Body of pancreas (tissue), 4 donors: ENCODE data around the gene NOP14. TPM values are rescaled to one million over a fixed set of nuclear protein-coding genes. Genes with fewer than 3 reads are reported as not detected.
"Not testable (repeated sequence)": the region's sequence is repeated elsewhere in the genome, so short reads cannot be mapped to it uniquely, and the experiment has no call there.

Experiments
- ATAC-seq: fragments of 150-250 bp; one replicate; pipeline ENCODE4 v1.9.1; 2016
- DNase-seq, 4 donors: peaks; one replicate each; pipeline ENCODE4 v3.0.0-alpha.2; 2019
- H3K27ac ChIP-seq, 4 donors: fragments of 200-600 bp; sonication (generic); 1 replicate in 3 of 4; 2 replicates in 1 of 4; pipeline versions ENCODE4 v1.5.1 to v1.6.1; 2016 to 2019; ENCODE audit warnings: mild to moderate bottlenecking in 1 of 4, mixed read lengths in 1 of 4, moderate library complexity in 1 of 4
- H3K27me3 ChIP-seq, 2 donors: fragments of 200-600 bp; sonication (generic); one replicate each; pipeline ENCODE4 v1.6.0; 2016; ENCODE audit warnings: mild to moderate bottlenecking in 1 of 2
- H3K36me3 ChIP-seq, 2 donors: fragments of 200-600 bp; sonication (generic); replicated peaks in 1 of 2; 2 replicates each; pipeline ENCODE4 v1.5.1; 2016; ENCODE audit warnings: low read depth in 2 of 2; ENCODE audit not compliant: insufficient read depth in 1 of 2
- H3K4me1 ChIP-seq: fragments of 200-600 bp; sonication (generic); one replicate; pipeline ENCODE4 v1.6.0; 2016
- H3K4me3 ChIP-seq, 2 donors: fragments of 200-600 bp; sonication (generic); 1 replicate in 1 of 2; 2 replicates in 1 of 2; pipeline ENCODE4 v1.5.1; 2016 to 2019
- H3K9me3 ChIP-seq, 3 donors: fragments of 200-600 bp; sonication (generic); 1 replicate in 2 of 3; 2 replicates in 1 of 3; pipeline ENCODE4 v1.5.1; 2016
- POLR2A ChIP-seq, 3 donors: fragments of 450-650 bp; IDR thresholded peaks; one replicate each; pipeline ENCODE4 v1.6.1; 2016; ENCODE audit warnings: antibody characterized with exemption in 3 of 3, mild to moderate bottlenecking in 2 of 3
- WGBS, 2 donors: methylation state at CpG; one replicate each; pipeline ENCODE4 v1.1.5; 2017; 5-methylcytosine and 5-hydroxymethylcytosine counted together
- intact Hi-C: fragments of 100-400 bp; cut with DNase I; formaldehyde crosslinking; loops from one replicate; pipeline ENCODE4 v1.15.1; 2023
- total RNA-seq, 2 donors: library from RNA; depleted of rRNA; stranded (reverse); fragments of >200 nt; gene quantifications; one replicate each; pipeline ENCODE4 v1.1.0, GENCODE V29; 2016
- TF ChIP-seq, protein P1 (sequence below), 7 experiments: fragments of 450-650 bp in 4 of 7; fragments of 200-600 bp in 3 of 7; sonication (generic) in 3 of 7; IDR thresholded peaks; one replicate each; pipeline ENCODE4 v1.5.1; 2016 to 2019; ENCODE audit warnings: antibody characterized with exemption in 7 of 7

Gene NOP14
- total RNA-seq, 2 donors from 2014 or later = 20.0 to 20.1 TPM

DNA sequence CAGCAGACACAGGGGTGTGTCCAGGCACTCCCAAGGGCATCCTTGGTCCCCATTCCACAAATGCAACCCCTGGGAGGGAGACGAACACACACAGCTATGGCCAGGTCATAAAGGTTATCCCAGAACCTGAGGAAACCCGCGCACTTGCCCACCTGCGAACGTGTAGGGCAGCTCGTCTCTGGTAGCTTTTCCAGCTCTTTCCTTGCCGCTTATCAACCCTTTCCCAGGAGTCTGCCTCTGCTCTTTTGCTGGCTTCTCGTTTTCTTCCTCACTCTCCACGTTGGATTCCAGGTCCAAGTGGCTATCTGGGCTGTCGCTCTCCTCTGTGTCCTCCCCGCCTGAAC is 13.5 kb downstream of the NOP14 start:
- H3K27ac ChIP-seq = no peak overlapping the region
- H3K4me3 ChIP-seq = no peak overlapping the region
- no peaks in the 10 kb centered on the region for H3K9me3 ChIP-seq
- H3K36me3 ChIP-seq = peaks cover 24 to 56% of the 10 kb centered on the region in 2 donors
- ATAC-seq (no peak), DNase-seq (no peak)
- H3K27me3 ChIP-seq = no peaks in the 10 kb centered on the region
- WGBS, 2 donors = 93 to 96% methylated on average over 11 of the region's 11 CpGs
- no peak for TF ChIP-seq POLR2A (IDR thresholded peaks at IDR 0.05)
- TF ChIP-seq, protein P1, sequence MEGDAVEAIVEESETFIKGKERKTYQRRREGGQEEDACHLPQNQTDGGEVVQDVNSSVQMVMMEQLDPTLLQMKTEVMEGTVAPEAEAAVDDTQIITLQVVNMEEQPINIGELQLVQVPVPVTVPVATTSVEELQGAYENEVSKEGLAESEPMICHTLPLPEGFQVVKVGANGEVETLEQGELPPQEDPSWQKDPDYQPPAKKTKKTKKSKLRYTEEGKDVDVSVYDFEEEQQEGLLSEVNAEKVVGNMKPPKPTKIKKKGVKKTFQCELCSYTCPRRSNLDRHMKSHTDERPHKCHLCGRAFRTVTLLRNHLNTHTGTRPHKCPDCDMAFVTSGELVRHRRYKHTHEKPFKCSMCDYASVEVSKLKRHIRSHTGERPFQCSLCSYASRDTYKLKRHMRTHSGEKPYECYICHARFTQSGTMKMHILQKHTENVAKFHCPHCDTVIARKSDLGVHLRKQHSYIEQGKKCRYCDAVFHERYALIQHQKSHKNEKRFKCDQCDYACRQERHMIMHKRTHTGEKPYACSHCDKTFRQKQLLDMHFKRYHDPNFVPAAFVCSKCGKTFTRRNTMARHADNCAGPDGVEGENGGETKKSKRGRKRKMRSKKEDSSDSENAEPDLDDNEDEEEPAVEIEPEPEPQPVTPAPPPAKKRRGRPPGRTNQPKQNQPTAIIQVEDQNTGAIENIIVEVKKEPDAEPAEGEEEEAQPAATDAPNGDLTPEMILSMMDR (IDR thresholded peaks at IDR 0.05) = no peak
- intact Hi-C loops = no loop called here
- no peaks in the 10 kb centered on the region for H3K4me1 ChIP-seq

DNA sequence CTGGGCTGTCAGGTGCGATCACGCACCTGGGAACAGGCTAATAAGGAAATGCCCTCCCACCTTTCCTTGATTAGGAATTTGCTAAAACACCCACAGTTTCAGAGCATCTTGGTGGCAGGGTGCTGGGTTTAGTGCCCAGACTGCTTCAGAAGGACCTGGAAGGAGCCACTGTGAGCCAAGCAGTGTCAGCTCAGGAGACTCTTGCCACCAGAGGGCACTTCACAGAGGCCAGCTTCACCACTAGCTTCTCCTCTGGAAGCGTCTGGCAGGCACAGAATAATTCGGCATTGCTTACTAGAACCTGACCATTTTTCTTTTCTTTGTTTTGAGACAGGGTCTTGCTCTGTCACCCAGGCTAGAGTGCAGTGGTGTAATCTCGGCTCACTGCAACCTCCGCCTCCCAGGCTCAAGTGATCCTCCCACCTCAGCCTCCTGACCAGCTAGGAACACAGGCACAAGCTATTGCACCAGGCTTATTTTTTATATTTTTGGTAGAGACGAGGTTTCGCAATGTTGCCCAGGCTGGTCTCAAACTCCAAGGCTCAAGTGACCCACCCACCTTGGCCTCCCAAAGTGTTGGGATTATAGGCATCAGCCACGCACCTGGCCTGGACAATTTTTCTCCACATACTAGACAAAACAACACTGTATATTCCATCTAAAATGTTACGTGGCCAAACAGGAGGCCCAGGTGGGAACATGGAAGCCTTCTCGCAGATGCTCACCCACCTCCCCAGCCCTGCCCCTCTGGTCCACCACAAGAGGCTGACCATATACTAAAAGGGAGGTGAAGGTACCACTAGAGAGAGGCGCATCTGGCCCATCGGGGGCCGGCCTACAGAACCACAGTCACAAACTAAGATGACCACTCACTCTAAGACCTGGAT is 14.1 kb downstream of the NOP14 start:
- Histone ChIP-seq H3K27ac (no peak overlapping the region), H3K4me1 (no peaks in the 10 kb centered on the region), H3K4me3 (no peak overlapping the region), H3K9me3 (no peaks in the 10 kb centered on the region), H3K36me3 (peaks cover 24 to 56% of the 10 kb centered on the region in 2 donors), H3K27me3 (no peaks in the 10 kb centered on the region)
- no peak for ATAC-seq
- DNase-seq = peak in 2 of 4 donors; percentile 50 to 61
- intact Hi-C loops = no loop called here
- WGBS, 2 donors = 83 to 91% methylated on average over 14 of the region's 14 CpGs
- TF ChIP-seq POLR2A (IDR thresholded peaks at IDR 0.05) = no peak
- TF ChIP-seq, protein P1 (IDR thresholded peaks at IDR 0.05) = peak; percentile 17 to 42 (median 32)

DNA sequence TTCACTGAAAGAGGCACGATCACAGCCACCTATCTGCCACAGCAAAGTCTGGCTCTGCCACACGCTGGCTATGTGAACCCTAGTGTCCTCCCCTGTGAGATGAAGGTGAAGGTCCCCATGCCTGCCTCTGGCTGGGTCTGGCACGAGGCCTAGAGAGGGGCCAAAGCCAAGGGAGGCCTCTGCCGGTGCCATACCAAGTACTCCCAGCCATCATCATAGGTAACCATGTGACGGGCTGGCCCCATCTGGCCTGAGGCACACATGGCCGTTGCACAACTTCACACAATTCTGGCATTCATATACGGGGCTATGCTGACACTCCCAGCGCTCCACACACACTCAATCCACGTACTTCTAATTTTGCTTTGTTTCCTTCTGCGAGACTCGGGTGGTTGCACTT is 15.3 kb downstream of the NOP14 start:
- H3K4me3 ChIP-seq = no peak overlapping the region
- intact Hi-C loops = no loop called here
- ATAC-seq (no peak), DNase-seq (no peak)
- H3K4me1 ChIP-seq = no peaks in the 10 kb centered on the region
- H3K27me3 ChIP-seq = no peaks in the 10 kb centered on the region
- 78 to 82% methylated on average over 10 to 11 of the region's 11 CpGs for WGBS, 2 donors
- no peak overlapping the region for H3K27ac ChIP-seq
- H3K9me3 ChIP-seq = no peaks in the 10 kb centered on the region
- H3K36me3 ChIP-seq = peaks cover 24 to 65% of the 10 kb centered on the region in 2 donors
- no peak for TF ChIP-seq POLR2A (IDR thresholded peaks at IDR 0.05)
- TF ChIP-seq, protein P1 (IDR thresholded peaks at IDR 0.05) = no peak

DNA sequence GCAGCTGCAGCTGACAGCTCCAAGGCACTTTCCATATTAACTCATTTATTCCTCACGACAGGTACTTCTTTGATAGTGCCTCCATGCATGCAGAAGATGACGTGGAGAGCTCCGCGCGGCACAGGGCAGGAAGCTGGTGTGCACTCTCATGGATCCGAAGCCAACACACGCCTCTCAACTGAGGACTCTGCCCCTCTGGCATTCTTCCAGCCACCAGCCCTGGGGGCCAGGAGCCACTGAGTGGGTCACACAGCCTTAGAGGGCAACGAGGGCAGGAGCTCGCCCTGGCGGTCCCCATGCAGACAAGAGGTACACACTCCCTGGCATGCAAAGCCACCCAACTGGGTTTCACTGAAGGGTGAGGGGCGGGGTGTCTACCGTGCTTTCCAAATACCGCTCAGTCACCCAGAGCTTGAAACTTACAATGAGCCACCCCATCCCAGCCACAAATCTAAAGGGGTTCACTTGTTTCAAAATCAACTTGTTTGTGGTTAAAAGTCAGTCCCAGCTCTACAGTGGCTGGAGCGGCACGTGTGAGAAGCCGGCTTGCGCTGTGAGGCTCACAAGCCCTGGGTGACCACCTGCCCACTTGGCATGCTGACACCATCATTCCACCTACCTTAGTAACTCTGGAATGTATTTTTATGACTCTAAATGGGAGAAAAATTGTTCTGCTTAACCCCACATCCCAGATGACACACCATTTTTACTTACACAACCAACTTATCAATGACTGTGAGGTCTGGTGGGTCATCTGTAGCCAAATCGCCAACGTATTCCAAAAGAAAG is 16.2 kb downstream of the NOP14 start:
- Histone ChIP-seq H3K36me3 (peaks cover 24 to 60% of the 10 kb centered on the region in 2 donors), H3K9me3 (no peaks in the 10 kb centered on the region), H3K27ac (no peak overlapping the region), H3K4me3 (no peak overlapping the region), H3K27me3 (no peaks in the 10 kb centered on the region), H3K4me1 (no peaks in the 10 kb centered on the region)
- ATAC-seq (no peak), DNase-seq (no peak)
- 84 to 90% methylated on average over 16 to 19 of the region's 19 CpGs for WGBS, 2 donors
- no peak for TF ChIP-seq POLR2A (IDR thresholded peaks at IDR 0.05)
- TF ChIP-seq, protein P1 (IDR thresholded peaks at IDR 0.05) = no peak
- intact Hi-C loops = no loop called here

DNA sequence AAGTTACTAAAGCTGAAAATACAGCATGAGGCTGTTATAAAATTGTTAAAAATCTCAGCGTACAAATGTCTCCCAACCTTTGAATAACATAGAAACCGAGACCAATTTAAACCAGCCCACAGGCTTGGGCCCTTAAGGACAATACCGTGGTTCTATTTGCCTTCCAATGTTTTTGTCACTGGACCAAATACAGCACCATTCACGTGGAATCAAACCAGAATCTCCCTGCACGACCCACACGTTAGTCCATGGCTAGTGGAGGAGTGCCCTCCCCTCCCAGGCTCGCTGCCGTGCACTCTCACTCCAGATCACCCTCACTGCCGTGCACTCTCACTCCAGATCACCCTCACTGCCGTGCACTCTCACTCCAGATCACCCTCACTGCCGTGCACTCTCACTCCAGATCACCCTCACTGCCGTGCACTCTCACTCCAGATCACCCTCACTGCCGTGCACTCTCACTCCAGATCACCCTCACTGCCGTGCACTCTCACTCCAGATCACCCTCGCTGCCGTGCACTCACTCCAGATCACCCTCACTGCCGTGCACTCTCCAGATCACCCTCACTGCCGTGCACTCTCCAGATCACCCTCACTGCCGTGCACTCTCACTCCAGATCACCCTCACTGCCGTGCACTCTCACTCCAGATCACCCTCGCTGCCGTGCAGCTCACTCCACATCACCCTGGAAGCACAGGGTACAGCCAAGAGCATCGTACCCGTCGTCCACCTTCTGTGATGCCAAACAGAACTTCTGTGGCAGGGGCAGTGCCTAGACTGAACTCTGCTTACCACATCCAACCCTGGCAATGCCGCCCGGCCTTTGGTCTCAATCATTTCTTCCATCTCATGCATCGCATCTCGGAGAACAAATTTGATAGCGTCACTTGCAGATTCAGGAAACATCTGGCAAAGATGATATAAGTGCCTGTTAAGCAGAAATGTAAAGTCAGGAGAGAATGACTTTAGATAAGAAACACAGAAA is 17.3 kb downstream of the NOP14 start:
- intact Hi-C loops, DNase-seq, H3K27me3 ChIP-seq, H3K4me3 ChIP-seq, H3K9me3 ChIP-seq, H3K27ac ChIP-seq, H3K4me1 ChIP-seq, ATAC-seq: not testable (repeated sequence)
- WGBS, 2 donors = 88 to 92% methylated on average over 27 to 29 of the region's 30 CpGs
- H3K36me3 ChIP-seq = peaks cover 24 to 57% of the 10 kb centered on the region in 2 donors
